ENCODE data around the gene FBXL7. TPM values are rescaled to one million over a fixed set of nuclear protein-coding genes. Genes with fewer than 3 reads are reported as not detected.

Gene FBXL7
- total RNA-seq, 2 experiments from 2014 or later, result not detected

GRCh38 chr5:15834596-15835245 is 334.7 kb downstream of the FBXL7 start:
- ChIA-PET CTCF (no interaction called here), POLR2A (no interaction called here)
- H3K27me3 Mint-ChIP-seq, result no peaks in the 10 kb centered on the region
- TF ChIP-seq CTCF (IDR thresholded peaks at IDR 0.05), result no peak
- no peak overlapping the region for H3K4me3 Mint-ChIP-seq
- no peaks in the 10 kb centered on the region for H3K4me1 Mint-ChIP-seq (ENCODE audit: low read depth)
- H3K9me3 Mint-ChIP-seq, result peaks cover 2% of the 10 kb centered on the region
- intact Hi-C loops (cut with micrococcal nuclease), result no loop called here
- no peak for DNase-seq
- no peaks in the 10 kb centered on the region for H3K36me3 Mint-ChIP-seq (ENCODE audit: low read depth)
- no peak overlapping the region for H3K27ac Mint-ChIP-seq
- ATAC-seq, result no peak

- H3K27ac Mint-ChIP-seq, result no peak overlapping the region
- TF ChIP-seq CTCF (IDR thresholded peaks at IDR 0.05), result no peak
- ChIA-PET CTCF (no interaction called here), POLR2A (no interaction called here)
- H3K9me3 Mint-ChIP-seq, result peaks cover 2% of the 10 kb centered on the region
- no peak overlapping the region for H3K4me3 Mint-ChIP-seq
- no peaks in the 10 kb centered on the region for H3K36me3 Mint-ChIP-seq (ENCODE audit: low read depth)
- no peaks in the 10 kb centered on the region for H3K4me1 Mint-ChIP-seq (ENCODE audit: low read depth)
- DNase-seq (no peak), ATAC-seq (no peak)
- intact Hi-C loops (cut with micrococcal nuclease), result no loop called here
- H3K27me3 Mint-ChIP-seq, result no peaks in the 10 kb centered on the region
Observed at GRCh38 chr5:15835514-15835913, 335.5 kb downstream of the FBXL7 start.

- CTCF ChIA-PET, result no interaction called here
- H3K36me3 Mint-ChIP-seq (ENCODE audit: low read depth), result no peaks in the 10 kb centered on the region
- no peak overlapping the region for H3K4me3 Mint-ChIP-seq
- POLR2A ChIA-PET, result no interaction called here
- peaks cover 7% of the 10 kb centered on the region for H3K9me3 Mint-ChIP-seq
- no peaks in the 10 kb centered on the region for H3K27me3 Mint-ChIP-seq
- H3K27ac Mint-ChIP-seq, result no peak overlapping the region
- intact Hi-C loops (cut with micrococcal nuclease), result no loop called here
- no peak for TF ChIP-seq CTCF (IDR thresholded peaks at IDR 0.05)
- no peaks in the 10 kb centered on the region for H3K4me1 Mint-ChIP-seq (ENCODE audit: low read depth)
- ATAC-seq (no peak), DNase-seq (no peak)
Observed at GRCh38 chr5:15837551-15838289, 337.7 kb downstream of the FBXL7 start.

DNA sequence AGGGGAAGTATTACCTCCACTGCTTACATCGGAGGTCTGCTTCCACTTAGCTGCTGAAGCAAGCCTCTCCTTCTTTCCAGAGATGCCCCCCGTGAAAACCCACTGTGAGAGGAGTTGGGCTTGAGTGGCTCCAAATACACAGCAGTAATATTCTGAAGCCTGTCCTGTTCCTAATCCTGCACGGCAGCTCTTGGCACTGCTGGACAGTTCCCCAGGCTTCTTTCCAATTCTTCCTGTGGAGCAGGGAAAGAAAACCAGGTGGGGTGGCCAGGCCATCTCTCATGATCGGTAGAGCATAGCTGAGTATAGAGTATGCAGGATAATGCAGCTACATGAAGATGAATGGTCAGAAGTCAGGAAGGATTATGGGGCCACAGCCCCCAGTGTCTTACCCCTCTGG is 344.3 kb downstream of the FBXL7 start:
- POLR2A ChIA-PET, result no interaction called here
- H3K36me3 Mint-ChIP-seq (ENCODE audit: low read depth), result no peaks in the 10 kb centered on the region

More for the DNA sequence above, 344.3 kb downstream of the FBXL7 start:
- DNase-seq (no peak), ATAC-seq (no peak)
- intact Hi-C loops (cut with micrococcal nuclease), result no loop called here
- Mint-ChIP-seq H3K27ac (no peak overlapping the region), H3K27me3 (no peaks in the 10 kb centered on the region), H3K4me1 (ENCODE audit: low read depth) (no peaks in the 10 kb centered on the region), H3K4me3 (no peak overlapping the region), H3K9me3 (peaks cover 8% of the 10 kb centered on the region)
- no peak for TF ChIP-seq CTCF (IDR thresholded peaks at IDR 0.05)
- CTCF ChIA-PET, result no interaction called here
